ENCODE results near the gene CCNK.

DNA sequence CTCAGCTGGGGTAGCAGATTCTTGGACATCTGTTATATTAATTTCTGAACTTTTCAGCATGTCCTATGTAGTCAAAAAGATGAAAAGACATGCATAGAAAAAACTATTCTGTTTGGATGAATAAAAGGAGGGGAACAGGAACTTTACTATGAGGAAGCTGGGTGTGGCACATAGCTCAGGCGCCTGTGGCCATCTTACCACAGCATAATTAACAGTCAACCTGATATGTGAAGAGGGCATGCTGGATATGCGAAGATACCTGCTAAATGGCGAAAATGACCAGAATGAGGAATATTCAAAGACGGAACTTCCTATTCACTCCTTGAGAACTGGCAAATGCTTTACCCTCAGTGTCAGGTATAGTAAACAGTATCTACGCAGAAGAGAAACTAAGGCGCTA, 19.0 kb upstream of the CCNK start:
- no peak for TF ChIP-seq MAFK (IDR thresholded peaks at IDR 0.05; ENCODE audit: partially characterized antibody)
- TF ChIP-seq, protein P1, sequence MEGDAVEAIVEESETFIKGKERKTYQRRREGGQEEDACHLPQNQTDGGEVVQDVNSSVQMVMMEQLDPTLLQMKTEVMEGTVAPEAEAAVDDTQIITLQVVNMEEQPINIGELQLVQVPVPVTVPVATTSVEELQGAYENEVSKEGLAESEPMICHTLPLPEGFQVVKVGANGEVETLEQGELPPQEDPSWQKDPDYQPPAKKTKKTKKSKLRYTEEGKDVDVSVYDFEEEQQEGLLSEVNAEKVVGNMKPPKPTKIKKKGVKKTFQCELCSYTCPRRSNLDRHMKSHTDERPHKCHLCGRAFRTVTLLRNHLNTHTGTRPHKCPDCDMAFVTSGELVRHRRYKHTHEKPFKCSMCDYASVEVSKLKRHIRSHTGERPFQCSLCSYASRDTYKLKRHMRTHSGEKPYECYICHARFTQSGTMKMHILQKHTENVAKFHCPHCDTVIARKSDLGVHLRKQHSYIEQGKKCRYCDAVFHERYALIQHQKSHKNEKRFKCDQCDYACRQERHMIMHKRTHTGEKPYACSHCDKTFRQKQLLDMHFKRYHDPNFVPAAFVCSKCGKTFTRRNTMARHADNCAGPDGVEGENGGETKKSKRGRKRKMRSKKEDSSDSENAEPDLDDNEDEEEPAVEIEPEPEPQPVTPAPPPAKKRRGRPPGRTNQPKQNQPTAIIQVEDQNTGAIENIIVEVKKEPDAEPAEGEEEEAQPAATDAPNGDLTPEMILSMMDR (IDR thresholded peaks at IDR 0.05): no peak
- no peak for TF ChIP-seq RNF2 (IDR thresholded peaks at IDR 0.05; ENCODE audit: borderline replicate concordance, low read depth)
- no peak for TF ChIP-seq POLR2AphosphoS2 (conservative IDR thresholded peaks at IDR 0.05; ENCODE audit: low read length)
- no peak for TF ChIP-seq SREBF2 (IDR thresholded peaks at IDR 0.05)
- no peak for TF ChIP-seq EP300 (IDR thresholded peaks at IDR 0.05)
- TF ChIP-seq POLR2A (IDR thresholded peaks at IDR 0.05; ENCODE audit: low read length): no peak
- no peak for TF ChIP-seq CEBPB (IDR thresholded peaks at IDR 0.05)
- TF ChIP-seq, protein P2, sequence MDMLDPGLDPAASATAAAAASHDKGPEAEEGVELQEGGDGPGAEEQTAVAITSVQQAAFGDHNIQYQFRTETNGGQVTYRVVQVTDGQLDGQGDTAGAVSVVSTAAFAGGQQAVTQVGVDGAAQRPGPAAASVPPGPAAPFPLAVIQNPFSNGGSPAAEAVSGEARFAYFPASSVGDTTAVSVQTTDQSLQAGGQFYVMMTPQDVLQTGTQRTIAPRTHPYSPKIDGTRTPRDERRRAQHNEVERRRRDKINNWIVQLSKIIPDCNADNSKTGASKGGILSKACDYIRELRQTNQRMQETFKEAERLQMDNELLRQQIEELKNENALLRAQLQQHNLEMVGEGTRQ (IDR thresholded peaks at IDR 0.05): no peak
- no peak for TF ChIP-seq JUN (IDR thresholded peaks at IDR 0.05)
- TF ChIP-seq CHD4 (IDR thresholded peaks at IDR 0.05; ENCODE audit: borderline replicate concordance): no peak
- TF ChIP-seq KDM5A (IDR thresholded peaks at IDR 0.05): no peak
- TF ChIP-seq, protein P3, sequence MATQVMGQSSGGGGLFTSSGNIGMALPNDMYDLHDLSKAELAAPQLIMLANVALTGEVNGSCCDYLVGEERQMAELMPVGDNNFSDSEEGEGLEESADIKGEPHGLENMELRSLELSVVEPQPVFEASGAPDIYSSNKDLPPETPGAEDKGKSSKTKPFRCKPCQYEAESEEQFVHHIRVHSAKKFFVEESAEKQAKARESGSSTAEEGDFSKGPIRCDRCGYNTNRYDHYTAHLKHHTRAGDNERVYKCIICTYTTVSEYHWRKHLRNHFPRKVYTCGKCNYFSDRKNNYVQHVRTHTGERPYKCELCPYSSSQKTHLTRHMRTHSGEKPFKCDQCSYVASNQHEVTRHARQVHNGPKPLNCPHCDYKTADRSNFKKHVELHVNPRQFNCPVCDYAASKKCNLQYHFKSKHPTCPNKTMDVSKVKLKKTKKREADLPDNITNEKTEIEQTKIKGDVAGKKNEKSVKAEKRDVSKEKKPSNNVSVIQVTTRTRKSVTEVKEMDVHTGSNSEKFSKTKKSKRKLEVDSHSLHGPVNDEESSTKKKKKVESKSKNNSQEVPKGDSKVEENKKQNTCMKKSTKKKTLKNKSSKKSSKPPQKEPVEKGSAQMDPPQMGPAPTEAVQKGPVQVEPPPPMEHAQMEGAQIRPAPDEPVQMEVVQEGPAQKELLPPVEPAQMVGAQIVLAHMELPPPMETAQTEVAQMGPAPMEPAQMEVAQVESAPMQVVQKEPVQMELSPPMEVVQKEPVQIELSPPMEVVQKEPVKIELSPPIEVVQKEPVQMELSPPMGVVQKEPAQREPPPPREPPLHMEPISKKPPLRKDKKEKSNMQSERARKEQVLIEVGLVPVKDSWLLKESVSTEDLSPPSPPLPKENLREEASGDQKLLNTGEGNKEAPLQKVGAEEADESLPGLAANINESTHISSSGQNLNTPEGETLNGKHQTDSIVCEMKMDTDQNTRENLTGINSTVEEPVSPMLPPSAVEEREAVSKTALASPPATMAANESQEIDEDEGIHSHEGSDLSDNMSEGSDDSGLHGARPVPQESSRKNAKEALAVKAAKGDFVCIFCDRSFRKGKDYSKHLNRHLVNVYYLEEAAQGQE (IDR thresholded peaks at IDR 0.05): no peak
